ENCODE results near the gene DCAF6. TPM values are rescaled to one million over a fixed set of nuclear protein-coding genes. Genes with fewer than 3 reads are reported as not detected.

DCAF6 gene
- total RNA-seq, 1 donor, result 28.3 TPM

DNA sequence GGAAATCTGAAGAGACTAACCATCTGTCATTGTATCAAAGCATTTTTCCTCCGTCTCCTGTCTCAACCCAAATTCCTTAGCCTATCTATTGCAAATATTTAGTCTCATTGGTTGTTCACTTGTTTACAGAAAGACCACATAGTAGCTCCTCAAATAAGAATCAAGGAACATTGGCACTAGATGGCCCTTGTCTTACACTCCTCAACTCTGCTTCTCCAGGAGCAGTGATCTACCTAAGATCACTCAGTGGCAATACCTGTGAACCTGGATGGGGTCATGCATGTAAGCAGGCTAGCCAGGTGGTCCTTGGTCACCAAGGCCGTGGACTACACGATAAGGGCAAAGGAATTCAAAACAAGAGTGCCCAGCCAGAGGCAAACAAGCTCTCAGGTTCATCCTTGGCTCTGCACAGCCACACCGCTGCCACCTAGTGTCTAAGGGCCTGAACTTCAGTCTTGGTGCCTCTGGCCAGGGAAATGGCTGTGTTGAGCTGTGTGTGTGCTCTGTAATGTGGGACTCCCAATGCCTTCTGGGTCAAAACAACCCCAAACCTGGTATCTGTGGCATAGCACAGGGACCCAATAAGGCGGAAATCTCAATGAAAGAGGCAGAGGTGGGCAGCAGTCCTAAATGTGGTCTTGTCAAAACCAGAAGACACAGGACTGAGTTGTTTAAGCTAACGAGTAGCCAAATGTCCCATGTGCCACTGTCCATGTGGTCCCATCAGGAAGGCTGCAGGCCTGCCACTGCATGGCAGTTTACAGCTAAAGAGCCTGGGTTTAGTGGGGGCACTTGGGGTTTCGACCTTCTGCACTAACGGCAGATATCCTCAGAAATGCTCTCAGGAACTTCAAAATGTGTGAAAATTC lies 145.8 kb downstream of the DCAF6 start:
- peak; percentile 19 to 77 (median 50) for DNase-seq (ENCODE audit: low read depth in 2 of 3, low spot score in 2 of 3)

DNA sequence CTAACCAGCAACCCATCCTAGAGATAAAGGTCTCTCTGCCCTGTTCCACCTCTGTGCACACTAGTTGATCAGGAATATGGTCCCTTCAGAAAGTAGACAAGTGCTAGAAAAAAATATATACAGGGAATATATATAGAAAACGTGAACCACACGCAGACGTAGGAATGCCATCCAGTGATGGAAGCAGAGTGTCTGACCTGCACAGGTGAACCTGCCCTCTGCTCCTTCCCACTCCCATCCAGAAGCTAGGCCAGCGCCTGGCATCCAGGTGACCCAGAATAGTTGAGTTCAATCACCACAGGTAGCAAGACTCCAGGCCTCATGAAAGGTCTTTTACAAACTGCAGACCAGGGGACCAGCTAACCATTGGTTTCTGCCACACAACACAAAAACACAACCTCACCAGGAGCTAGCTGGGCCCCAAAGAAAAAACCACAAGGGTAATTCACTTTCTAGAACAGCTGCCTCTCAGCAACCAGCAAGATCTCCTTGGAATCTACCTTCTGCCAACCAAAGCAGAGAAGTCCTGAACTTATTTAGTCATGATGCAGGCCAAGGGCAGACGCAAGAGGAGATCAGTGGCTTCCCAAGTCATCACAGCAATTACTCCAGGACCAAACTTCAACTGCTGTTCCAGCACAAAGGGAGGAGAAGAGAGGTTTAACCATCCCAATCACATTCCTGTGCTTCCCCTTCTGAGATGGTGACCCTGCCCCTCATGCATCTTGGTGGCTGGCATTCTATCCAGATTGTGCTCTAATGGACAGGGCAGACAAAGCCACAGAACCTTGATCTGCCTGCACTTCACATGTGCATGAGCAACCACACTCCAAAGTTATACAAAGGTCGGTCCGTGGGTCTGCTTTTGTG lies 147.2 kb downstream of the DCAF6 start:
- DNase-seq (ENCODE audit: low read depth in 2 of 3, low spot score in 2 of 3), result no peak

GRCh38 chr1:168084396-168085231 lies 148.1 kb downstream of the DCAF6 start:
- peak; percentile 39 to 83 (median 73) for DNase-seq (ENCODE audit: low read depth in 2 of 3, low spot score in 2 of 3)

- no peak for DNase-seq (ENCODE audit: low read depth in 2 of 3, low spot score in 2 of 3)
Observed at GRCh38 chr1:168085401-168085872, 149.0 kb downstream of the DCAF6 start.

DNA sequence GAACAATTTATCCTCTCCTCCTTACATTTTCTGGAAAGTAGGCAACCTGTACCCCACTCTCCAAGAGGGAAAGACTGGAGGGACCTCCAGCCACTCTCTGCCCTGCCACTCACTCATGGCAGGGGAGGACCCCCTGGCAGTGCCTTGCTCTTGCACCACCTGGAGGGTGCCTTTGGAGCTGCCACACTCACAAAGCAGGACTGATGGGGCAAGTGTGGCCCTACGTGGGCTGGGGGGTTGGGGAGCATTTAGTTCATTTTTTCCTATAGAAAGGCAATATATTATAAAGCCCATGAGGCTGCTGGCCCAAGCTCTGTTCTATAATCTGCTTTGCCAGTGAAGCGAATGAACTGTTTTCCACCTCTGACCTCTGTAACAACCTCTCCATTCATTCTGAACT lies 150.0 kb downstream of the DCAF6 start:
- DNase-seq (ENCODE audit: low read depth in 2 of 3, low spot score in 2 of 3), result no peak

- no peak for DNase-seq (ENCODE audit: low read depth in 2 of 3, low spot score in 2 of 3)
Observed at GRCh38 chr1:168087696-168088095, 151.2 kb downstream of the DCAF6 start.

- no peak for DNase-seq (ENCODE audit: low read depth in 2 of 3, low spot score in 2 of 3)
Observed at GRCh38 chr1:168088511-168089325, 152.2 kb downstream of the DCAF6 start.

GRCh38 chr1:168089326-168089978 lies 153.0 kb downstream of the DCAF6 start:
- DNase-seq (ENCODE audit: low read depth in 2 of 3, low spot score in 2 of 3), result no peak

DNA sequence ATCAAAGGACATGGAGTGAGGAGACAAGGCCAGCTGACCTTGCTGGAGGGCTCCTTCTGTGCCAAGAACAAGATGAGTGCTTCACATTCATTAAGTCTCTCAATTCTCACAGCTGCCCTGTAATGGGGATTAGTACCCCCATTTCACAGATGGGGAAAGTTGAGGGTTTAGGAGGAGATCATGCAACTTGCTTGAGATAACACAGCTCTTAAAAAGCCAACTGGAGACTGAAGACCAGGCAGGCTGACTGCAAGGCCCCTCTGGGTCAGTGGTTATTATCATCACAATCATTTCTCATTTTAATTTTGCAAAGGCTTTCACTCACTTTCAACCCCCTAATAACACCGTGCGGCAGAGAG lies 153.5 kb downstream of the DCAF6 start:
- no peak for DNase-seq (ENCODE audit: low read depth in 2 of 3, low spot score in 2 of 3)

GRCh38 chr1:168090395-168090794 lies 153.9 kb downstream of the DCAF6 start:
- DNase-seq (ENCODE audit: low read depth in 2 of 3, low spot score in 2 of 3), result no peak

DNA sequence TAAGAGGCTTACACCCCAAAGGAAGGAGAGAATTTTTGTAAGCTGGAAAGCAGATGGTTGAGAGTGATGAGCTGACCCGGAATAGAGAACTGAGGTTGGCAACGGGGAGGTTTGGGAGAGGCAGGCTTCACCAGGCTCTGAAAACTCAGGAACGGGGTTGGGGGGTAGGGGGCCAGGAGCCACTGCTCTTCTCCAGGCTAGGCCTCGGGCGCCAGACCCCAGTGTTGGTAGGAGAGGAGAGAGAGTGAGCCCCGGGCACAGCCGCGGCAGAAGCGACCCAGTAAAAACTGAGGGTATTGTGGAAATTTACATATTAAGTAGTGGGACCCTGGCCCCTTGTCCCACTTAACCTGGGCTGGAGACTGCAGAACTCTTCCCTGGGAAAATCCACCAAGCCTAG lies 154.6 kb downstream of the DCAF6 start:
- no peak for DNase-seq (ENCODE audit: low read depth in 2 of 3, low spot score in 2 of 3)

DNA sequence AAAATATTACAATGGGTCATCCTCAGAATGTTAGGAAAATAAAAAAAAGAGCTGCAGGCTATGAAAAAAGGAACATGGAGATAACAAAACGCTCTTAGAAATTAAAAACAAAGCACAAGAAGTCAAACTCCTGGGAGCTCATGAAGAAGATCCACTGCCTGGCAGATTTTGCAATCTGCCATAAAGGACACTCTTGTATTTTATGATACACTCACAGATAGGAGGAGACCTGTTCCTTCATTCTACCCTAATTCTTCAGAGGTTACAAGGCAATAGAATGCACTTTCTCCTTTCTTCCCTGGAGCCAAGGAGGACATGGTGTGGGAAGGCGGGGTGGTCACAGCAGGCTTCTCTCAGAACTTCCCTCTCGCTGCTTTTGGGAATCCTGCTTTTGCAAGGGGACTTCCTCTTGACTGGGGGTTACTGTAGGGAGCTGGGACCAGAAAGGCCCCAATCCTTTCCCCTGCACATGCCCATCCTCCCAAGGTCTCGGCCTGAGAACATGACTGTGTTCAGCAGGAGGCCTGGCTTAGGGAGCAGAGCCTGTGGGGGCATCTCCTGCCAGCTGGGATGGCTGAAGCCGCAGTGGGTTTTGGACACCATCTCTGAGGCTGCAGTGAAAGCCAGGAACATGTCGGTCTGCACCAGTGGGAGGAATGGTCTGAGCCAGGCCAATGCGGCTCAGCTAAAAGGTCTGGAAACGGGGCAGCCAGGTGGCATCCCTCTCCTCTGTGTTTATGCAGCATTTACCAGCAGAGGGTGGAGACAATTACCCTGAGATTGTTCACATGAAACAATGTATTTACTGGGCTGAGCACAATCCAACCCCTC lies 155.5 kb downstream of the DCAF6 start:
- no peak for DNase-seq (ENCODE audit: low read depth in 2 of 3, low spot score in 2 of 3)

DNA sequence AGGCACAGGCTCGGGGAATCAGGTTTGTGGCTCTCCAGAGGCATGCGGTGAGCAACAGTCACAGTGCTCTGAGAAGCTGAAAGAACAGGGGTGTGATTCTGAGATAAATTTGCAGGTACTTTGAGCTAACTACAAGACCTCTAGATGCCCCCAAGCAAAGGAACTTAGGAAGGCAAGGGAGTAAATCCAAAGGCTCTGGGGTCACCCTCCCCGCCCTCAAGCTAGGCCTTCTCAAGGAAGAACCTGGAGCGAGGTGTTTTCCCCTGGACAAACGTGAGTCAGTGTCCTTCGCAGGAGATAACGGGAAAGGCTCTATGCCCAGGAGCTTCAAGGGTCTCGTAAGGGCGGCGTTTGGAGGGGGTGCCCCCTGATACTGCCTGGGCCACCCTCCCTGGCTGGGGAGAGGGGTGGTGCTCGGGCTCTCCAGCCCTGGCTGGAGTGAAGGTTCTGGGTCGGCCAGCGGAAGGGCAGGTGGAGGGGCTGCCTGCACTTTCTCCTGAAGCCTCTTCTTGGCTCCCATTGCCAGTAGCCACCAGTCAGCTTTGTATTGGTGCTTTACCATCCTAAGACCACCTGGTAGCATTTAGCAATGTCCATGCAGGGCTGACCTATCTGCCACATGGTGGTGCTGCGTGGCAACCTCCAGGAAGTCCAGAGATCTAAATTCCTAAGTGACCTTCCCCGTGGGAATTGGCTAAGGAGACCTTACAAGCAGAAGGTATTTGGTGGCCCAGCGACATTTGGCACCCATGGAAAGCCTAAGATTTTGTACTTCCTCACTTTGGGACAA lies 156.3 kb downstream of the DCAF6 start:
- DNase-seq (ENCODE audit: low read depth in 2 of 3, low spot score in 2 of 3), result no peak

GRCh38 chr1:168093616-168094015 lies 157.1 kb downstream of the DCAF6 start:
- no peak for DNase-seq (ENCODE audit: low read depth in 2 of 3, low spot score in 2 of 3)

GRCh38 chr1:168095476-168095875 lies 159.0 kb downstream of the DCAF6 start:
- DNase-seq (ENCODE audit: low read depth in 2 of 3, low spot score in 2 of 3), result no peak

GRCh38 chr1:168096296-168097165 lies 160.0 kb downstream of the DCAF6 start:
- no peak for DNase-seq (ENCODE audit: low read depth in 2 of 3, low spot score in 2 of 3)
